HG02943 (cell line): Measurements from ENCODE around the gene HOOK1.
"Not testable (repeated sequence)": the region's sequence is repeated elsewhere in the genome, so short reads cannot be mapped to it uniquely, and the experiment has no call there.

ENCODE experiments used
- ATAC-seq: cut with Tn5 transposase; IDR thresholded peaks from one replicate; pipeline ENCODE4 v1.9.1; 2021; ENCODE audit warnings: mild to moderate bottlenecking, low read depth, moderate library complexity; ENCODE audit not compliant: unreplicated experiment

Gene HOOK1

DNA sequence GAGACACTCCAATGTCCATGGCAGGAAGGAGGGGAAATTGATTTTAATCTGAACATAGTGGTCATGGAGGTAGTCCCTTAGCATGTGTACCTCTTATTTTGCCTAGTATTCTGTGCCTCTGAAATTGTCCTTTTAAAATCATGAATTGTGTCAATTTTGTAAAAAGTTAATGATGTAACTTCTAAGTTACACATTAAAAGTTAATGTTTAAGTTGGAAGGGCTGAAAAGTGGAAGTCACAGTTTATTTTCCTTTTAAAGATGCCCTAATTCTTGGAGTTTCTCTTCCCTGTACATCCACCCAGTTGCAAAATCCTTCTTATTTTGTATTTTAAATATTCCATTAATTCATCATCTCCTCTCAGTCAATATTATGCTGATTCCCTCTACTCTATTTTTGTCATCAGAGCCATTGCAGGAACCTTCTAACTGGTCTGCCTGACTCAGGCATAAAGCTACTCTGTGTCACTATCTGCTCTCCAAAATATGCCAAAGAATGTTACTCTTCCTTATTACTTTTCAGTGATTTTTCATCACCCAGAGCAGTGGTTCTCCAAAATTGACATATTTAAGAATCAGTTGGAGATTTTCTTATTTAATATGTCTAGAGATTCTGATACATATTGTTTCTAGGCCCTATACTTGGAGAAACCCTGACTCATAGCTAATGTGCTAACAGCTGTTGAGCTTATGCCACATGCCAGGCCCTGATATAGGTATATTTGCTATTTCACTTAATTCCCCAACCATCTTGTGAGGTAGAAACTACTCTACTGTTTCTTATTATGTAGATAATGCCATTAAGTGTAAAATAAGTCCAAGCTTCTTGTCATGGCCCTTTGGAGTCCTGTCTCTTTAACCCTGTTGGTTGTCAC lies 5.1 kb downstream of the HOOK1 start:
- ATAC-seq, result no peak

DNA sequence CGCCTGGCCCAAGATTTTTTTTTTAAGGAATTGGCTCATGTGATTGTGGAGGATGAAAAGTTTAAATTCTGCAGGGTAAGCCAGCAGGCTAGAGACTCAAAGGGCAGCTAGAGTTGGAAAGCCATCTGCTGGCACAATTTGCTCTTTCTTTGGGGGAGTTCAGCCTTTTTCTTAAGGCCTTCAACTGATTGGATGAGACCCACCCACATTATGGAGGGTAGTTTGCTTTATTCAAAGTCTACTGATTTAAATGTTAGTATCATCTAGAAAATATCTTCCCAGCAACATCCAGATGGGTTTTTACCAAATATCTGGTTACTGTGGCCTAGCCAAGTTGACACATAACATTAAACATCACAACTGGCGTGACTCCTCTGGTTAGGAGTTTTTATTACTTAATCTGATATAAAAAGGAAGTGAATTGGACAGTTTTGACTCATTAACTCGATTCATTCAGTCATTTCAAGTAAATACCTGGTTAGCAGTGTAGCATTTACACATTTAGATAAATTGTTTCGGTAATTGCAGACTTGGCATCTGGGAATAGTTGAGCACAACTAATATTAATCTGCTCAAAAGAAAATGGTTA lies 12.4 kb downstream of the HOOK1 start:
- no peak for ATAC-seq

DNA sequence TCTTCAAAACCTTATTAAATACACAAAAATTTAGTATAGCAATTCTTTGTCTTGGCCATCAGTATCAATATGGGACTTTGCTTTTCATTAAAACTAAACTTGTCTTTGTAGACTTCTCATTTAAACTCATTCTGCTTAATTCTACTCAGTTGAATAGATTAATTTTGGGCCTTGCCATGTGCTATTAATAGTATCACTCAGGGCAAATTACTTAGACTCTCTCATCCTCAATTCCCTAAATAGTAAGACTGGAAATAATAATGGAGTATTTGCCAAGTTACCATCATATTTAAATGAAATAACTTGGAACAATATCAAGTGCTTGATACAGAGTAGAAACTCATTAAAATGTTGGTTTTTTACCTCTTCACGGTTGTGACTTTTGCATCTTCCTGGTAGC lies 13.4 kb downstream of the HOOK1 start:
- ATAC-seq, result no peak

DNA sequence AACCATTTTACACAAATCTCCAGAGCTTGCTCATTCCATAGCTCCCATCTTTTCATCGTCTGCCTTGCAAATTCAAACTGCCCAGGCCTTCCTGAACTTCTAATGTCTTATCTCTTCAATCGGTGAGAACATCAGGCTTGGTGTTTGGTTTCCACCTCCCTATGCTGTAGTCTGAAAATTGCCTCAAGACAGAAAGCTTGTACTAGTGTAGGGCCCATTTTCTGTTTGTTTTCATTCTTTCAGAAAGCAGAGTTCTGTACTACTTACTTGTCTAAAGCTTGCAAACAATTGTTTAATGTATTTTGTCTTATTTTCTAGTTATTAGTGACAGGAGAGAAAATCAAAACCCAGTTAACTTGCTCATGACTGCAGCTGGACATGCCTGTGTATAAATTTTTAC lies 16.8 kb downstream of the HOOK1 start:
- no peak for ATAC-seq

DNA sequence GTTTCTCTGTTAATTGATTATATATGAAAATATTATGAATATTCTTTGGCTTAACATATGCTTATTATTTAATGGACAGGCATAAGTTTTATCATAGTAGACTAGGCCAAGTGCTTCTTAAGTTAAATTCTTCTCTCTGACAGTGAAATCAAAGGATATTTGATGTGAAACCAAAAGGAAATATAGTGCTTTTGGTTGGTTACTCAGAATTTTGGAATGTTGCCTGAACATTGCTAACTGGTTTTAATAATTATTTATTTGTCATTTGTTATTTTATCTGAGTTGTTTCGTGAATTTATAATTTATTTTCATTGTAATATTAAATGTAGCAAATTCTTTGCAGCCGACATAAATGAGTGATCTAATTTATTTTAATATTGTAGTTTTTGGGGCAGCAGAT lies 18.3 kb downstream of the HOOK1 start:
- ATAC-seq, result no peak

DNA sequence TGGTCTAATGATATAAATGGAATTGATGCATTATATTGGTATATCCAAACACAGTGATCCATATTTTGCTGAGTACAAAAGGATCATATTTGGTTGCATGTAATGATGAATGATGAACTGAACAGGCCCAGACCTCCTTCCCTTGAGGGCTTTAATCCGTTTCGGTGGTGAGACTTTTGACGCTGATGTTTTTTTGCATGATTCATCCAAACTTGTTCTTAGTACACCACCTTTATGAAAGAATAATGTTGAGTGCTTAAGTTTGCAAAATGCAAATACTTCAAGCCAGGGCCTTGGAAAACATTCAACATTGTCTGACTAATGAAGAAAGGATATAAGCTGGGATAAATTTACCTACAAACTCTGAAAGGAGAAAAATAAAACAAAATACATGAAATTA lies 19.2 kb downstream of the HOOK1 start:
- no peak for ATAC-seq

DNA sequence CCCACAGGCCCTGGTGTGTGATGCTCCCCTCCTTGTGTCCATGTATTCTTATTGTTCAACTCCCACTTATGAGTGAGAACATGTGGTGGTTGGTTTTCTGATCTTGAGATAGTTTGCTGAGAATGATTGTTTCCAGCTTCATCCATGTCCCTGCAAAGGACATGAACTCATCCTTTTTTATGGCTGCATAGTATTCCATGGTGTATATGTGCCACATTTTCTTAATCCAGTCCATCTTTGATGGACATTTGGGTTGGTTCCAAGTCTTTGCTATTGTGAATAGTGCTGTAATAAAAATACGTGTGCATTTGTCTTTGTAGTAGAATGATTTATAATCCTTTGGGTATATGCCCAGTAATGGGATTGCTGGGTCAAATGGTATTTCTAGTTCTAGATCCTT lies 23.1 kb downstream of the HOOK1 start:
- ATAC-seq, result not testable (repeated sequence)

DNA sequence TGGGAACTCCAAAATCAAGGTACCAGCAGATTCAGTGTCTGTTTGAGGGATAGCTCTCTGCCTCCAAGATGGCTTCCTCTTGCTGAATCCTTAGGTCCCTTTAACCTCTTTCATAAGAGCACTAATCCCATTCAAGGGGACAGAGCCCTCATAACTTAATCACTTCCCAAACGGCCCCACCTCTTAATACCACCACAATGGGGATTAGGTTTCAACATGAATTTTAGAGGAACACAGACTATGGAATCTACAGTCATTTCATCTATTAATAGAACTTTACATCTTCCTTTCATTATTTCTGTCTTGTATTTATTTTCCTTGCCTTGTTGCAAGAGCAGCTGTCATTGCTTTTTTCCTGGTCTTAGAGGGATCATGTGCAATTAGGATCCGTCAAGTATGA lies 30.3 kb downstream of the HOOK1 start:
- no peak for ATAC-seq

DNA sequence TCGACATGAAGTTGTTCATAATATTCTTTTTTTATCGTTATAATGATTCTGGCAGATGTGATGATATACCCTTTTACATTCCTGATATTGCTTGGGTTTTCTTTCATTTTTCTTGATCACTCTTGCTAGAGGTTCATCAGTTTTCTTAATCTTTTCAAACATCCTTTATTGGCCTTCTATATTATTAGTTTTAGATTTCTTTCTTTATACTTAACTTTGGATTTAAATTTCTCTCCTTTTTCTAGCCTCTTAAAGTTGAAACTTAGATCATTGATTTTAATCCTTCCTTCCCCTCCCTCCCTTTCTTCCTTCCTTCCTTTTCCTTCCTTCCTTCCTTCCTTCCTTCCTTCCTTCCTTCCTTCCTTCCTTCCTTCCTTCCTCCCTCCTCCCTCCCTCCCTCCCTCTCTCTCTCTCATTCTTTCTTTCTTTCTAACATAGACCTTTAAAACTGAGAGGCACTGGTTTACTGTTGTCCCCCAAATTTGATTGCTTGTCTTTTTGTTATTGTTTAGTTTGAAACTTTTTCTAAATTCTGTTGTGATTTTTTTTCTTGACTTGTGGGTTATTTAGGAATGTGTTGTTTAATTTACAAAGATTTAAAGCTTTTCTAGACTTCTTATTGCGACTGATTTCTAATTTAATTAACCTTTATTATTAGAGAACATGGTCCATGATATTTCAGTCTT lies 31.6 kb downstream of the HOOK1 start:
- ATAC-seq, result no peak

DNA sequence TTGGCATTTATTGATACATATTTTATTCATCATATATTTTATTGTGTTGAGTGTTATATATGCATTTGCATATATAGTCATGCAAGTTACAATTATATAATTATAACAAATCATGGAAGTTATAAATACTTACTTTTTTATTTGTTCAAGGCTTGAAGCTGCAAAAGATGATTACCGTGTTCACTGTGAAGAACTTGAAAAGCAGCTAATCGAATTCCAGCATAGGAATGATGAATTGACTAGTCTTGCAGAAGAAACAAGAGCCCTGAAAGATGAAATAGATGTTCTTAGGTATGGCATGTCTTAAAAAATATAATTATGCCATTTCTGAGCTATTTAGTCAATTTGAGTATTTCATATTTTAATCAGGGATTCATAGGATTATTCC lies 32.1 kb downstream of the HOOK1 start:
- ATAC-seq, result no peak

DNA sequence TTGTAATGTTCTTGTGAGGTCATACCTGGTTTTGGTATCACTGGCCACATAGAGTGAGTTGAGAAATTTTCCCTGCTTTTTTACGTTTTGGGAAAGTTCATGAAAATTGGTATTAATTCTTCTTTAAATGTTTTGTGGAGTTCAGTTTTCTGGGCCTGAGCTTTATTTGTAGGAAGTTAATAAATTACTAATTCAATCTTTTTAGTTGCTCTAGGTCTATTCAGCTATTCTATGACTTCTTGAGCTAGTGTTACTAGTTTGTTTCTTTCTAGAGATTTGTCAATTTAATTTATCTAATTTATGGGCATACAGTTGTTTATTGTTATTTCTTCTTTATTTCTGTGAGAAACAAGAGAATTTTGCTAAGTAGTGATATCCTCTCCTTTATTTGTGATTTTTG lies 37.4 kb downstream of the HOOK1 start:
- ATAC-seq, result no peak

DNA sequence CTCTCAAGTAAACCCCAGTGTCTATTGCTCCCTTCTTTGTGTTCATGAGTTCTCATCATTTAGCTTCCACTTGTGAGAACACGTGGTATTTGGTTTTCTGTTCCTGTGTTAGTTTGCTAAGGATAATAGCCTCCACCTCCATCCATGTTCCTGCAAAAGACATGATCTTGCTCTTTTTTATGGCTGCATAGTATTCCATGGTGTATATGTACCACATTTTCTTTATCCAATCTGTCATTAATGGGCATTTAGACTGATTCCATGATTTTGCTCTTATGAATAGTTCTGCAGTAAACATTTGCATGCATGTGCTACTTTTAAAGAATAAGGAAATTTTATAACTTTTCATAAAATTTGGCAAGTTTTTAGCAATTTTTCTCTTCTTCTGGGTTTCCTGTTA lies 40.5 kb downstream of the HOOK1 start:
- not testable (repeated sequence) for ATAC-seq

DNA sequence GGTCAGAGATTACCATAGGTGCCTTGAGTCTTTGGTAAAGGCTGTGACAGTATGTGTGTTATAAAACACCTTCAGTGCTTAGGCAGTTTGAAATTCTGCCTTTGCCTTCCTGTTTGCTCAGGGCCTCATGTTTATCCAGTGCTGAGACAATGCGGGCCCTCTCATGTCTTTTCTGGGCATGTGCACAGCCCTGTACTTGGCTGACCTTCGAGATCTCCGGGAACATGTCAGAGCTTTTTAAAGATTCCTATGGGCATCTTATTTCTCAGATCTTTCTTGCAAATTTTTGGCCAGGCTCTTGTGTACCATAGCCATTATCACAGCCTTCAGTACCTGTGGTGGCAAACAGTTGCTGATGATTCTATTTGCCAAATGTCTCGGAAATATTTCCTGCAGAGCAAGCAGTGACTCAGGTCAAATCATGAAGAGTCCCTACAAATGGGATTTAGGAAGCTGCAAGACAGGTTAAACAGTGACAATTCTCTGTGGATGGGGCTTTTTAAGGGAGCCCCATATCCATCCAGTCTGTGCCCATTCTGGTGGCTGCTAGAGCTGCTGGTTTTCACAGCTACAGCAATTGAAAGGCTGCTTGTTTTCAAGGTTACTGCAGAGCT lies 42.1 kb downstream of the HOOK1 start:
- no peak for ATAC-seq

DNA sequence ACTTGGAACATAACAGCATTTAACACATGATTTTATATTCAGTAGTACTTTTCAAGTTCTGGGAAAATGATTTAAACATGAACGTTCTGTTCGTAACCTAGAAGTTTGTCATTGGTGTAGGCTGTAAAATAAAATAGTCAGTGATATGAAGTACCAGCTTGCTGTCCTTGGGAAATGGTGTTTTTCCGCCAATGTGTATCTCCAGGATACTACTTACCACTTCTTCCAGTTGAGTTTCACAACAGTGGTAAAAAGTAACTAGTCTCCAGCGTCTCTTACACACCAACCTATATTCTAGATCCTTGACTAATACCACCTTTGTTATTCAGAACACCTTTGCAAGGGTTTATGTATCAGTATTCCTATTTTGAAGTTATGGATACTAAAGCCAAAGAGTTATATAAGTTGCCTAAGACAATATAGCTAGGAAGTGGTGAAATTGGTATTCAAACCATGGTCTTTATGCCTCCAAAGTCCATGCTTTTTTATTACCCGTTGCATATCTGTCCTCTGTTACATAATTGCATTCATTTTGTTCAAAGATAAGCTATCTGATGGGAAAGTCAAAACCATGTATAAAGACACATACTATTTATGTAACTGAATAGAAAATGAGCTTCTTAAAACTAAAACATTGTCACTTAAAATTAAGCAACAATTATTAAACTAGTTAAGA lies 43.1 kb downstream of the HOOK1 start:
- no peak for ATAC-seq

DNA sequence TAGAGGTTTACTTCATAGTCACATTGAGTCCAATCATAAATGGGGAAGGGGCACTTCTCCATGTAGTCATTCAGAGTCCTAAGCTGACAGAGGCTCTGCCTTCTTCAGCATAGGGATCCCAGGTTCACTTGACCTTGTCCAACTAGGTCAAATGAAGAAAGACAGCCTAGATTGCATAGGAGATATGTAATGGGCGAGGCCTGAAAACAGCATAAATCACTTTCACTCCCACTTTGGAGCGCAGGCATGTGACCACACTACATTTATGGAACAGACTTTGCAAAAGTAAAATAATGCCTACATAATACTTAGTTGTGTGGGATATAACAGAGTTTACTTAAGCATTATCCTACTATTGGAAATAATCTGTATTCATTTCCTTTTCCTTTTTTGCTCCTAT lies 51.7 kb downstream of the HOOK1 start:
- ATAC-seq, result no peak

DNA sequence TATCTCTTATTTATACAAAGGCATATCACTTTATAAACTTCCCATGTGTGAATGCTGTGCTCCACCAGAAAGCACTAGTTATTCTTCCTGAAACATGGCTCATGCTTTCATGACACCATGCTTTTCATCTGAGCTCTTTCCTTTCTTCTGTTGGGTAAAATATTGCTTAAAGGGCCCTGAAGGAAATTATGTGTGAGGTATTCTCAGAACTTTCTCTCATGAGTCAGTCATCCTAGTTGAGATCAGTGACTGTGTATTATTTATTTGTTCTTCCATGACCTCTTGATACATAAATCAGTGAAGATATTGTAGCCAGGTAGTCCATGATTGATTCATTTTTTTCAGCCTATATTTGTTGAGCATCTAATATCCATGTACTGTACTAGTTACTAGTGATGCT lies 57.0 kb downstream of the HOOK1 start:
- ATAC-seq, result no peak

DNA sequence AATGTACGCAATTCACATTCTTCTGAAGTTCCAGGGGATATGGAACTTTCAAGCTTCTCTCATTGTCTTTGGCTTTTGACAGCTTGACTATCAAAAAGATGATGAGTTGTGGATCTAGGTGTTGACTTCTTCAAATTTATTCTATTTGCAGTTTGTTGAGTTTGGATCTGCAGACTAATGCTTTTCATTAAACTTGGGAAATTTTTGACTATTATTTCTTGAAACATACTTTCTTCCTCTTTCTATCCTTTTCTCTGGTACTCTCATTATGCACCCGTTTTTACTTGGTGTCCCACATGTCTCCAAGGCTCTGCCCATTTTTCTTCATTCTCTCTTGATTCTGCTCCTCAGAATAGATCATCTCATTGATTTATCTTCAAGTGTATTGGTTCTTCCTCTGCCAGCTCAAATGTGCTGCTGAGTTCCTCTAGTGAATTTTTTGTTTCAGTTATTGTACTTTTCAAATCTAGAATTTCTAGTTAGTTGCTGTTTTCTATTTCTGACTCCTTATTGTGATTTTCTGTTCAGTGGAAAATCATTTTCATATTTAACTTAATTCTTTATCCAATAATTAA lies 62.4 kb downstream of the HOOK1 start:
- ATAC-seq, result no peak

DNA sequence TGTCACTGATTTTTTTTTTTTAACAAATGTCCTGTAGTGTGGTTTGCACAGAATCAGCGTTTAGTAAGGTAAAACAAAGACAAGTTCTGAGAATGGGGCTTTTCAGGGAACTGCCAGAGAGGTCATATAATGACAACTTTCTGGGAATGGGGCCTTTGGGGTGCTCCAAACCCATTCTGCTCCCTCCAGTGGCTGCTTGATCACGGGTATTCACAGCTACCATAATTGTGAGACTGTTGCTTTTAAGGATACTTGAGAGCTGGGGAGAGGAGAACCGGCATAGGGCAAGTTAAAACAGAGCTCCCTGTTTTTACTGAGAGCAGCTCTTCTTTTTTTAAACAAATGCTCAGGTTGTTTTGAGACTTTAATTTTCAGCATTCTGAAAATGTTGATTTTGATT lies 63.6 kb downstream of the HOOK1 start:
- no peak for ATAC-seq

DNA sequence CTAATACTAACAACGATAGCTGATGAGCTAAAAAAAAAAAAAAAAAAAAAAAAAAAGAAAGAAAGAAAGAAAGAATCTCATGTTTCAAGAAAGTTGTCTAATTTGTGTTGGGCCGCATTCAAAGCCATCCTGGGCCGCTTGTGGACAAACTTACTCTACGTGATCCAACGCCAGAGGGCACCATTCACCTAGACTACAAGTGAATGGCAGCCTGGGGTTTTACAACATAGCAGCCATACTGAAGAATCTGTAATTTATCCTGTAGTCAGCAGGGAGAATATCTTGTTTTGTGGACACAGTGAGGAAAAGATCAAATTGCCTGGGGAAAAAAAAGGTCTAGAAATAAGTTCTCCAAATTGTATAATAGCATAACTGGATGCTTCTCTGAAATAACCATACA lies 64.8 kb downstream of the HOOK1 start:
- no peak for ATAC-seq

DNA sequence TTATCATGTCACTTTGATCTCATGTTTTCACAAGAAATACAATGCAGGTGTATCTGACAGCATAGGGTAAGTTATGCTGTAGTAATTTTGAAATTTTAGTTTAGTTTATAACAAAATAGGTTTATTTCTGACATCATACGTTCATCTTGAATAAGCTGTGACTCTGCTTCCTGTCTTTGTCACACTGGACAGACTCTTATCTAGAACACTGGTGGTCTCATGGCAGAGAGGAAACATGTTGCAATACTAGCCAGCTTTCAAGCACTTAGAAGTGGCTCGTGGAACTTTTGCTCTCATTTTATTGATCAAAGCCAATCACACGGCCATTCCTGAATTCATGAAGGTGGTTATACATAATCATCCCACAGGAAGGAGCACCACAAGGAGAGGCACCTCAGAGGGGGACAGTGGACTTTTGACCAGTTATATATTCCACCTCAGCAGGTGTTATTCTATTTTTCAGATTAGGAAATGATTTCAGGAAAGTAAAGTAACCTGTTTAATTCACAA lies 65.3 kb downstream of the HOOK1 start:
- no peak for ATAC-seq
